Measurements from ENCODE around the gene RERE.

RERE gene

GRCh38 chr1:8651962-8652361 is 165.5 kb downstream of the RERE start:
- in situ Hi-C loops (cut with MboI; ENCODE audit: low sequenced_read_pairs) = no loop called here

GRCh38 chr1:8651236-8651890 is 166.1 kb downstream of the RERE start:
- in situ Hi-C loops (cut with MboI; ENCODE audit: low sequenced_read_pairs) = no loop called here

GRCh38 chr1:8649875-8650274 is 167.6 kb downstream of the RERE start:
- in situ Hi-C loops (cut with MboI; ENCODE audit: low sequenced_read_pairs) = no loop called here

GRCh38 chr1:8649027-8649426 is 168.4 kb downstream of the RERE start:
- in situ Hi-C loops (cut with MboI; ENCODE audit: low sequenced_read_pairs) = no loop called here

DNA sequence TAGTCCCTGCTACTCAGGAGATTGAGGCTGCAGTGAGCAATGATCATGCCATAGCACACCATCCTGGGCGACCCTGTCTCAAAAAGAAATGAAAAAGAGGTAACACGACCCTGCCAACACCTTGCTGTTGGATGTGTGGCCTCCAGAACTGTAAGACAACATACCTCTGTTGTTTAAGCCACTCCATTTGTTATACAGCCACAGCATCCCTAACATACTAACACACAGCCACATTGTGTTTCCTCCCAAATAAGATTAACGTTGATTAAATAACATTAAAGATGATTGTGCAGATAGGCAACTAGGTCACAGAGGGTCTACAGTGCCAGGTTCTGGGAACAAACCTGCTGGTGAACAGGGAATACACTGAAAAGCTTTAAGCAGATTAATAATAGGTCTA is 170.4 kb downstream of the RERE start:
- in situ Hi-C loops (cut with MboI; ENCODE audit: low sequenced_read_pairs) = no loop called here

DNA sequence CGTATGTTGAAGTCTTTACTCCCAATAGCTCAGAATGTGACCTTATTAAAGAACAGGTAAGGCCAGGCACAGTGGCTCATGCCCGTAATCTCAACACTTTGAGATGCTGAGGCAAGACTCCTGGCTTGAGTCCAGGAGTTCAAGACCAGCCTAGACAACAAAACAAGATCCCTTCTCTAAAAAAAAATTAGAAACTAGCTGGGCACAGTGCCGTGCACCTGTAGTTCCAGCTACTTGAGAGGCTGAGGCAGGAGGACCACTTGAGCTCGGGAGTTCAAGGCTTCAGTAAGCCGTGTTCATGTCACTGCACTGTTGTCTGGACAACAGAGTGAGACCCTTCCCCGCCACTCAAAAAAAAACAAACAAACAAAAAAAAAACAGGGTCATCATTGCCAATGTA is 171.3 kb downstream of the RERE start:
- in situ Hi-C loops (cut with MboI; ENCODE audit: low sequenced_read_pairs) = no loop called here

GRCh38 chr1:8643542-8644536 is 173.6 kb downstream of the RERE start:
- in situ Hi-C loops (cut with MboI; ENCODE audit: low sequenced_read_pairs) = no loop called here

DNA sequence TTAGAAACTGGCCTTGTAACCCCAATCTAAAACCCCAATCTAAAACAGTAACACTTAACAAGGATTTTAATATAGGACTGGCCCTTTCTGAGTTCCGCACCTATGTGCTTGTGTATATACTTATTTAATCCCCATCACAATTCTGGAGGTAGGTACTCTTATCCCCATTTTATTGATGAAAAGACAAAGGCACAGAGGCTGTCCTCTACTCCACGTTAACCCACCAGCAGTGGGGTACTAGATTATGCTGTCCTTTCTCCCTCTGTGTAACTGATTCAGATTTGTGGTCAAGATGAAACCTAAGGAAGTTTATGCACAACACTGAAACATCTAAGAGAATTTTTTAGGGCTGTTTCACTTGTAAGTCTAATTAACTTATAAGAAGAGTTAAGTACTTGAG is 175.3 kb downstream of the RERE start:
- in situ Hi-C loops (cut with MboI; ENCODE audit: low sequenced_read_pairs) = no loop called here

GRCh38 chr1:8641377-8641997 is 176.0 kb downstream of the RERE start:
- in situ Hi-C loops (cut with MboI; ENCODE audit: low sequenced_read_pairs) = no loop called here

DNA sequence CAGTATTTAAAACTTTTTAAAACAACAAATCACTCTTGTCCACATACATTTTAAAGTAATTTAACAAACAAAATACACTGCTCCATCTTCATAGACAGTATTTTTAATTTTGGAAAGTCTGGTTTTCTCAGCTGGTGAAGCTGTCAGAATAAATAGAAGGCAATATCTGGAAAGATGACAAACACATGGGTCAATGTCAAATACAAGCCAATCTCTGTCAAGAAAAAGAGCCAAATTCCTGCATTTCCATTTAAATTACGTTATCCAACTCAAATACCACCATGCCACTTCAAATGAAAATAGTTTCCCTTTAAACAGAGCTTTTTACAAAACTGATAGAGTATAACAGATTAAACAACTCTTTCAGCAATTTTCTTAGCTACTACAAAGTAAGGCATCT is 176.5 kb downstream of the RERE start:
- in situ Hi-C loops (cut with MboI; ENCODE audit: low sequenced_read_pairs) = no loop called here

- in situ Hi-C loops (cut with MboI; ENCODE audit: low sequenced_read_pairs) = no loop called here
Measured at GRCh38 chr1:8639148-8639547, 178.3 kb downstream of the RERE start.

- in situ Hi-C loops (cut with MboI; ENCODE audit: low sequenced_read_pairs) = no loop called here
Measured at GRCh38 chr1:8633741-8634501, 183.5 kb downstream of the RERE start.

DNA sequence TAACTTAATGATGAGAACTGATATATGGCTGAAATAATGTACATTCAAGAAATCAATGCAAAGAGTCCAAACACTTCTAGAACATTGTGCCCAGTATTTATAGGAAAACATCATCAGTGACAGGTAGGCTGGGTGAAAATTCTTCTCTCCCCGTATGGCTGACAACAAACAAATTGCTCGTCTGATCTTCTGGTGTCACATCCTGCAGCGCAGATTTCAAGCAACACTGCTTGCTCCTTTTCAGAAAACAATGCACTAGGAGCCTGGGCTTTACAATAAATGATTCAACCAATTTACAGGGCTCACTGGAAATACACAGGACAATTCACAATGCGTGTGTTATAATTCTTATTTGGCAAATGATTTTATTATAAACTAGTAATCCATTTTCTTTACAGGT is 185.3 kb downstream of the RERE start:
- in situ Hi-C loops (cut with MboI; ENCODE audit: low sequenced_read_pairs) = no loop called here

GRCh38 chr1:8631163-8631562 is 186.3 kb downstream of the RERE start:
- in situ Hi-C loops (cut with MboI; ENCODE audit: low sequenced_read_pairs) = no loop called here

- in situ Hi-C loops (cut with MboI; ENCODE audit: low sequenced_read_pairs) = no loop called here
Measured at GRCh38 chr1:8629241-8630091, 188.0 kb downstream of the RERE start.

DNA sequence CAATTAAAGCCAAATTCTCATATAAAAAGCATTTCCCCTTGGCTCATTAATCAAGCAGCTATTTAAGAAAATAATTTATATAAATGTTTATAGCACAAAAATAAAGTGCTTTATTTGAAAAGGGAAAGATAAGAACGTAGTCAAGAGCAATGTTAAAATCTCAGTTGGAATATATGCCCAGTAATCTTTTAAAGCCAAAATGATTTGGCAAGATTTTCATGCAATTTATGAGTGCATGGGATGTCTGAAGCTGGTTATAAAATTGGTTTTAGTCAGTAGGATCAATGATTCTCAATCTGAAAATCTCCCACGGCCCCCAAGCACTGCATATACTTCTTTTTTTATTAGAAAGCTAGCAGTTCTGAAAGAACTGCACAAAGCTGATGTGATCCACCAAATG is 188.8 kb downstream of the RERE start:
- in situ Hi-C loops (cut with MboI; ENCODE audit: low sequenced_read_pairs) = no loop called here

DNA sequence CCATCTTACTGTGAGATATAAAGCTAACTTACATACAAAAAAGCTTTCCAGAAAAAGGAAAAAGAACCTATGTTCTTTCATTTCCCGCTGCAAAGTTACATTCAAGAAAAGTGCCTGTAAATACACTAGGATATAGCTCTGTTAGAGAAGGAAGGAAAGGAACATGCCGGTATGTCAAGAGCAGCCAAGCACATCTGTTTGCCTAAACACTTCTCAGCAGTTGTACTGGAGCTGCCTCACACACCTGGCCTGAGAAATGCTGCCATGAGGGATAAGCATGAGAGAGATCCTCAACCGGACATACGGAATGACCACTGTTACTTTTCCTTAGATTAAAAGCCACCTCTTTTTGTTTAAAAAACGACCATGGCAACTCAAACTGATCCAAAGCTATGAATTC is 189.7 kb downstream of the RERE start:
- in situ Hi-C loops (cut with MboI; ENCODE audit: low sequenced_read_pairs) = no loop called here

GRCh38 chr1:8625981-8626898 is 191.2 kb downstream of the RERE start:
- in situ Hi-C loops (cut with MboI; ENCODE audit: low sequenced_read_pairs) = no loop called here

DNA sequence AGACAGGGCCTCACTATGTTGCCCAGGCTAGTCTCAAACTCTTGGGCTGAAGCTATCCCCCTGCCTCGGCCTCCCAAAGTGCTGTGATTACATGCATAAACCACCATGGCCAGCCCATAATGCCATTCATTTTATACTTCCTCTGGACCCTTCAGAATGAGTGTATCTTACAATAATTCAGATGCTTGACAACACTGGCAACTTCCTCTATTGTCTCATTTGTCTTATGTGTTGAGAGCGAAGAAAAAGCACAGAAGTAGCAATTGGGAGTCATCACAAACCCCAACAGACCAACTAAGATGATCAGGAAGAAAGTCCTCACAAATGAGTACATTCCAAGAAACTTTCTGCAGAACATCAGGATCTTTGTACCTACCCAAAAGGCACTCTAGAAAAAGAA is 191.9 kb downstream of the RERE start:
- in situ Hi-C loops (cut with MboI; ENCODE audit: low sequenced_read_pairs) = no loop called here
